Spleen (tissue), 7 donors: ENCODE measurements around the gene TAL1.

ENCODE experiments used
- CTCF ChIP-seq, 11 experiments: fragments of 200-600 bp in 7 of 11; fragments of 450-650 bp in 4 of 11; sonication (generic) in 4 of 11; IDR thresholded peaks in 8 of 11; conservative IDR thresholded peaks in 3 of 11; 1 replicate in 7 of 11; 2 replicates in 4 of 11; pipeline versions ENCODE4 v1.4.0 to v1.8.0; 2016 to 2021; ENCODE audit warnings: antibody characterized with exemption in 11 of 11, inconsistent platforms in 4 of 11, mild to moderate bottlenecking in 1 of 11
- POLR2AphosphoS5 ChIP-seq, 3 donors: sonication (generic); formaldehyde crosslinking; IDR thresholded peaks; one replicate each; pipeline ENCODE4 v1.5.1; 2017; ENCODE audit warnings: antibody characterized with exemption in 3 of 3
- donor health status: DM: no; HTN: no; CAD: no; lungs with moderate emphysema.
- donor health status: DM: no; HTN: no; CAD: no.
- donor health status: DM: no; HTN: no; CAD: no.

GRCh38 chr1:47223921-47224675 is 7.9 kb downstream of the TAL1 start:
- TF ChIP-seq CTCF (IDR thresholded peaks at IDR 0.05 in 8 of 11, conservative IDR thresholded peaks at IDR 0.05 in 3 of 11) (no peak), POLR2AphosphoS5 (IDR thresholded peaks at IDR 0.05) (no peak)
